Measurements from ENCODE around the gene PRR5.

The PRR5 gene

GRCh38 chr22:44752285-44753188 lies 50.5 kb downstream of the PRR5 start, which contains the start of gene ARHGAP8:
Gene ARHGAP8, plus strand, starts transcription at chr22:44752575. Its CDS starts 33,953 bp downstream, at chr22:44786528.
- Histone ChIP-seq H3K27me3 (peaks cover 80% of the 10 kb centered on the region), H3K4me1 (ENCODE audit: control insufficient read depth in 1 of 2, insufficient read depth in 1 of 2, low read depth in 1 of 2, low read length in 1 of 2) (no peaks in the 10 kb centered on the region), H3K27ac (no peak within 1 kb of the TSS), H3K9me3 (no peaks in the 10 kb centered on the region), H3K36me3 (no peaks in the 10 kb centered on the region), H3K4me3 (ENCODE audit: low read depth in 1 of 2, low read length in 1 of 2) (no peak within 1 kb of the TSS)
- TF ChIP-seq CTCF (IDR thresholded peaks at IDR 0.05), result no peak

- Histone ChIP-seq H3K4me3 (ENCODE audit: low read depth in 1 of 2, low read length in 1 of 2) (no peak overlapping the region), H3K36me3 (no peaks in the 10 kb centered on the region), H3K27ac (no peak overlapping the region), H3K4me1 (ENCODE audit: control insufficient read depth in 1 of 2, insufficient read depth in 1 of 2, low read depth in 1 of 2, low read length in 1 of 2) (no peaks in the 10 kb centered on the region), H3K9me3 (no peaks in the 10 kb centered on the region), H3K27me3 (peaks cover 87% of the 10 kb centered on the region)
- TF ChIP-seq CTCF (IDR thresholded peaks at IDR 0.05), result no peak
Observed at GRCh38 chr22:44753189-44754042, 51.4 kb downstream of the PRR5 start.

GRCh38 chr22:44754998-44755397 lies 53.0 kb downstream of the PRR5 start:
- Histone ChIP-seq H3K27ac (no peak overlapping the region), H3K27me3 (peaks cover 88% of the 10 kb centered on the region), H3K9me3 (no peaks in the 10 kb centered on the region), H3K36me3 (no peaks in the 10 kb centered on the region), H3K4me3 (ENCODE audit: low read depth in 1 of 2, low read length in 1 of 2) (no peak overlapping the region), H3K4me1 (ENCODE audit: control insufficient read depth in 1 of 2, insufficient read depth in 1 of 2, low read depth in 1 of 2, low read length in 1 of 2) (no peaks in the 10 kb centered on the region)
- TF ChIP-seq CTCF (IDR thresholded peaks at IDR 0.05), result no peak

- H3K9me3 ChIP-seq, result no peaks in the 10 kb centered on the region
- no peak overlapping the region for H3K4me3 ChIP-seq (ENCODE audit: low read depth in 1 of 2, low read length in 1 of 2)
- TF ChIP-seq CTCF (IDR thresholded peaks at IDR 0.05), result no peak
- H3K36me3 ChIP-seq, result no peaks in the 10 kb centered on the region
- H3K4me1 ChIP-seq (ENCODE audit: control insufficient read depth in 1 of 2, insufficient read depth in 1 of 2, low read depth in 1 of 2, low read length in 1 of 2), result no peaks in the 10 kb centered on the region
- H3K27me3 ChIP-seq, result peaks cover 83% of the 10 kb centered on the region
- H3K27ac ChIP-seq, result no peak overlapping the region
Observed at GRCh38 chr22:44755417-44755816, 53.4 kb downstream of the PRR5 start.

- peaks cover 78% of the 10 kb centered on the region for H3K27me3 ChIP-seq
- no peak overlapping the region for H3K27ac ChIP-seq
- no peak overlapping the region for H3K4me3 ChIP-seq (ENCODE audit: low read depth in 1 of 2, low read length in 1 of 2)
- H3K36me3 ChIP-seq, result no peaks in the 10 kb centered on the region
- no peaks in the 10 kb centered on the region for H3K9me3 ChIP-seq
- H3K4me1 ChIP-seq (ENCODE audit: control insufficient read depth in 1 of 2, insufficient read depth in 1 of 2, low read depth in 1 of 2, low read length in 1 of 2), result no peaks in the 10 kb centered on the region
- TF ChIP-seq CTCF (IDR thresholded peaks at IDR 0.05), result no peak
Observed at GRCh38 chr22:44755956-44756361, 54.0 kb downstream of the PRR5 start.

Data from neutrophil (primary cell).